Panc1 (cell line): ENCODE measurements around the gene FGF2. TPM values are rescaled to one million over a fixed set of nuclear protein-coding genes. Genes with fewer than 3 reads are reported as not detected.
A peak's percentile ranks its signal among the peaks of the same experiment; 100 is the strongest.

ENCODE experiments used
- ATAC-seq: fragments of 200-7000 bp; cut with Tn5 transposase; 2 replicates; pipeline ENCODE4 v1.9.1; 2020; ENCODE audit warnings: mild to moderate bottlenecking, moderate library complexity
- BruUV-seq: library from RNA; stranded (reverse); fragments of 400-500 nt; replicated peaks from 2 replicates; lab custom pipeline; 2021; lab: Mats Ljungman, UMichigan
- CTCF ChIA-PET: fragments of 300-600 bp; sonication (Branson Sonifier 250); formaldehyde crosslinking; loops from one replicate; lab custom pipeline; 2022; ENCODE audit warnings: antibody characterized with exemption; lab: Charles Lee
- POLR2A ChIA-PET: fragments of 300-600 bp; sonication (Branson Sonifier 250); formaldehyde crosslinking; loops from one replicate; lab custom pipeline; 2022; ENCODE audit warnings: antibody characterized with exemption; lab: Charles Lee
- DNase-seq: peaks from one replicate; pipeline ENCODE4 v3.0.0-alpha.2; 2010; ENCODE audit warnings: low read depth, low spot score
- H3K27ac ChIP-seq: 2 replicates; pipeline ENCODE4 v1.5.1; 2011; ENCODE audit warnings: mild to moderate bottlenecking, low read length, inconsistent platforms
- H3K27me3 ChIP-seq: fragments of 200-500 bp; sonication (Bioruptor generic); 2 replicates; pipeline ENCODE4 v1.6.0; 2014; ENCODE audit warnings: low read length, inconsistent platforms; ENCODE audit not compliant: control insufficient read depth, insufficient read depth
- H3K36me3 ChIP-seq: fragments of 200-500 bp; sonication (Bioruptor generic); 2 replicates; pipeline ENCODE4 v1.5.1; 2014; ENCODE audit warnings: inconsistent platforms, mild to moderate bottlenecking, low read length, moderate library complexity; ENCODE audit not compliant: control insufficient read depth, insufficient read depth
- H3K4me1 ChIP-seq: 2 replicates; pipeline ENCODE4 v1.5.1; 2011; ENCODE audit warnings: inconsistent platforms, mild to moderate bottlenecking, low read length, moderate library complexity; ENCODE audit not compliant: control insufficient read depth, insufficient read depth
- H3K4me3 ChIP-seq, 2 experiments: 2 replicates each; pipeline ENCODE4 v1.5.1; 2011 to 2012; ENCODE audit warnings: low read depth in 2 of 2, low read length in 2 of 2, mild to moderate bottlenecking in 2 of 2, inconsistent platforms in 1 of 2, moderate library complexity in 1 of 2
- H3K9me3 ChIP-seq: fragments of 200-500 bp; sonication (Bioruptor generic); 2 replicates; pipeline ENCODE4 v1.5.1; 2014; ENCODE audit warnings: low read depth, mild to moderate bottlenecking, inconsistent platforms, low read length, moderate library complexity; ENCODE audit not compliant: control insufficient read depth, insufficient read depth
- POLR2AphosphoS5 ChIP-seq: IDR thresholded peaks from 2 replicates; pipeline ENCODE4 v1.6.1; 2012; ENCODE audit warnings: mild to moderate bottlenecking, low read depth, low read length, moderate library complexity
- REST ChIP-seq, 2 experiments: IDR thresholded peaks; 2 replicates each; pipeline ENCODE4 v1.6.1; 2011 to 2012; ENCODE audit warnings: low read depth in 2 of 2, control low read depth in 1 of 2, low read length in 1 of 2, mild to moderate bottlenecking in 1 of 2, moderate library complexity in 1 of 2; ENCODE audit not compliant: insufficient read depth in 1 of 2
- SIN3A ChIP-seq: IDR thresholded peaks from 2 replicates; pipeline ENCODE4 v1.6.1; 2012; ENCODE audit warnings: low read depth, mild to moderate bottlenecking, low read length, moderate library complexity, borderline replicate concordance; ENCODE audit not compliant: insufficient read depth
- TCF7L2 ChIP-seq: IDR thresholded peaks from 2 replicates; pipeline ENCODE4 v1.6.1; 2011; ENCODE audit warnings: mild to moderate bottlenecking, low read depth, low read length, inconsistent platforms
- in situ Hi-C: cut with HindIII; loops from 2 replicates; pipeline ENCODE4 v1.10.0; 2016; ENCODE audit warnings: low sequenced_read_pairs, low pct_unique_long_range_greater_than_20kb
- intact Hi-C: fragments of 100-400 bp; cut with micrococcal nuclease; formaldehyde crosslinking; loops from one replicate; pipeline ENCODE4 v1.10.0; 2022; ENCODE audit not compliant: unreplicated experiment
- total RNA-seq: library from RNA; stranded (reverse); gene quantifications from one replicate; pipeline ENCODE4 v1.2.1, GENCODE V29; 2021; ENCODE audit not compliant: unreplicated experiment
- TF ChIP-seq, protein P1 (sequence below): fragments of 450-650 bp; IDR thresholded peaks from 2 replicates; pipeline ENCODE4 v1.5.1; 2017; ENCODE audit warnings: mild to moderate bottlenecking

The FGF2 gene
- total RNA-seq, 1 experiment from 2014 or later = 21.7 TPM

GRCh38 chr4:122876456-122876855 lies 49.8 kb downstream of the FGF2 start:
- BruUV-seq = no TSS peak
- Histone ChIP-seq H3K27me3 (no peaks in the 10 kb centered on the region), H3K4me1 (peaks cover 4% of the 10 kb centered on the region; the same call in 1 of the 2 replicates), H3K36me3 (no peaks in the 10 kb centered on the region), H3K4me3 (no peak overlapping the region), H3K27ac (peak overlapping the region; percentile 49), H3K9me3 (no peaks in the 10 kb centered on the region)
- ChIA-PET POLR2A (no interaction called here), CTCF (no interaction called here)
- no peak for TF ChIP-seq SIN3A
- in situ Hi-C loops (no loop called here), intact Hi-C loops (no loop called here)
- ATAC-seq (no peak), DNase-seq (no peak)

- DNase-seq (no peak), ATAC-seq (no peak)
- ChIA-PET POLR2A (no interaction called here), CTCF (no interaction called here)
- Histone ChIP-seq H3K4me3 (no peak overlapping the region), H3K36me3 (no peaks in the 10 kb centered on the region), H3K9me3 (no peaks in the 10 kb centered on the region), H3K4me1 (peaks cover 4% of the 10 kb centered on the region; the same call in 1 of the 2 replicates), H3K27me3 (no peaks in the 10 kb centered on the region), H3K27ac (no peak overlapping the region)
- intact Hi-C loops (no loop called here), in situ Hi-C loops (no loop called here)
- no peak for TF ChIP-seq POLR2AphosphoS5
- TF ChIP-seq, protein P1, sequence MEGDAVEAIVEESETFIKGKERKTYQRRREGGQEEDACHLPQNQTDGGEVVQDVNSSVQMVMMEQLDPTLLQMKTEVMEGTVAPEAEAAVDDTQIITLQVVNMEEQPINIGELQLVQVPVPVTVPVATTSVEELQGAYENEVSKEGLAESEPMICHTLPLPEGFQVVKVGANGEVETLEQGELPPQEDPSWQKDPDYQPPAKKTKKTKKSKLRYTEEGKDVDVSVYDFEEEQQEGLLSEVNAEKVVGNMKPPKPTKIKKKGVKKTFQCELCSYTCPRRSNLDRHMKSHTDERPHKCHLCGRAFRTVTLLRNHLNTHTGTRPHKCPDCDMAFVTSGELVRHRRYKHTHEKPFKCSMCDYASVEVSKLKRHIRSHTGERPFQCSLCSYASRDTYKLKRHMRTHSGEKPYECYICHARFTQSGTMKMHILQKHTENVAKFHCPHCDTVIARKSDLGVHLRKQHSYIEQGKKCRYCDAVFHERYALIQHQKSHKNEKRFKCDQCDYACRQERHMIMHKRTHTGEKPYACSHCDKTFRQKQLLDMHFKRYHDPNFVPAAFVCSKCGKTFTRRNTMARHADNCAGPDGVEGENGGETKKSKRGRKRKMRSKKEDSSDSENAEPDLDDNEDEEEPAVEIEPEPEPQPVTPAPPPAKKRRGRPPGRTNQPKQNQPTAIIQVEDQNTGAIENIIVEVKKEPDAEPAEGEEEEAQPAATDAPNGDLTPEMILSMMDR = no peak
- BruUV-seq = no TSS peak
These were observed 52.4 kb downstream of the FGF2 start for GRCh38 chr4:122879001-122879400.

DNA sequence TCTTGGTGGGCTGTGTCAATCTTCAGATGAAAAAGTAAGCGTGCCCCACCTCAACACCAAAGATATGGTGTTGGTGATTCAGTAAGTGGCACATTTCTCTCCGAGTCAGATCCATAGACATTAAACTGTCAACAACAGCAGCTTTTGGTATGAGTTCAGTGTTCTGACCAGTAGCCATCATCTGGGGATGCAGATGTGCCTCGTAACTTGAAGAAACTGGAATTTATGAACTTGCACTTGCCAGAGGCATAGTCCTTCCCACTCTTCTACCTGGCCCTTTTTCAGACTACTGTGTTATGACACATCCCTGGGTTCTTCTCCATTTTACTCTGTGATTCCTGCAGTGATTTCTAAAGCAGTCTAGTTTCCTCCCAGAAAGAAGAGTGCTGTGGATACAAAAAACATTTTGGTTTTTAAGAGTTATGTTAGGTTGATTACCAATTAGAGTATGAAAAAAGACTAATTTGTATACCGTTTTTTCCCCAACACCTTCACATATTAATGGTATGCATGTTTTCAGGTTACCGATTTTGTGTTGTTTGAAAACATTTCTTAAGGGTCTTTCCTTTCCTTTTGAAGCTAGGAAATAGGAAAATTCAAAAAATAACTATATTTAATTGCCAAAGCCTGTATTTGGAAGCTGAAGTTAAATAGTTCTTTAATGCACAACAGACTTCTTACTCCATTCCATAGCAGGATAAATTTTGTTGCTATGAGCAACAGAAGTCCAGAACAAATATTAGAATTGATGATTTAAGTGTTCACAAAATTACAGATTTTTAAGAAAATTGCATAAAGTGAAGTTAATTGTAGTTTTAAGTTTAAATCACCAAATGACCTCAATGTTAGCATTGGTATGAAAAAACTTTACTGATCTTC lies 56.5 kb downstream of the FGF2 start:
- H3K36me3 ChIP-seq = no peaks in the 10 kb centered on the region; the same call in 1 of the 2 replicates
- intact Hi-C loops (no loop called here), in situ Hi-C loops (no loop called here)
- H3K27me3 ChIP-seq = no peaks in the 10 kb centered on the region
- DNase-seq = no peak
- H3K9me3 ChIP-seq = no peaks in the 10 kb centered on the region
- ATAC-seq = no peak
- ChIA-PET POLR2A (no interaction called here), CTCF (no interaction called here)
- H3K4me1 ChIP-seq = no peaks in the 10 kb centered on the region
- H3K27ac ChIP-seq = no peak overlapping the region
- no TSS peak for BruUV-seq
- TF ChIP-seq REST (IDR thresholded peaks at IDR 0.05; ENCODE audit: insufficient read depth in 1 of 2, low read depth in 2 of 2, low read length in 1 of 2) = no peak
- TF ChIP-seq POLR2AphosphoS5 = no peak
- TF ChIP-seq SIN3A = no peak
- TF ChIP-seq TCF7L2 = no peak
- TF ChIP-seq, protein P1 = no peak
- H3K4me3 ChIP-seq = no peak overlapping the region
